SK-N-SH treated with all-trans-retinoic acid at 6 μM for 48 hours (cell line): Measurements from ENCODE around the gene PRDM8.

ENCODE experiments used
- ATAC-seq: fragments of 200-7000 bp; cut with Tn5 transposase; 3 replicates; pipeline ENCODE4 v1.9.1; 2020; ENCODE audit warnings: mild to moderate bottlenecking, moderate library complexity
- ARNTL ChIP-seq: fragments of 450-650 bp; formaldehyde crosslinking; IDR thresholded peaks from 2 replicates; pipeline ENCODE4 v1.5.0; 2020; ENCODE audit warnings: low read depth, mild to moderate bottlenecking, moderate library complexity, borderline replicate concordance
- BACH2 ChIP-seq: fragments of 250-450 bp; sonication (Bioruptor Pico); IDR thresholded peaks from 2 replicates; pipeline ENCODE4 v1.9.0; 2021; ENCODE audit warnings: mild to moderate bottlenecking, borderline replicate concordance
- CREB5 ChIP-seq: fragments of 250-450 bp; sonication (Bioruptor Pico); IDR thresholded peaks from 2 replicates; pipeline ENCODE4 v1.5.1; 2020; ENCODE audit warnings: low read depth, mild to moderate bottlenecking, moderate library complexity
- CSDC2 ChIP-seq: fragments of 250-450 bp; sonication (Bioruptor Pico); IDR thresholded peaks from 2 replicates; pipeline ENCODE4 v1.5.0; 2020; ENCODE audit warnings: mild to moderate bottlenecking, moderate library complexity
- CSRNP3 ChIP-seq: fragments of 250-450 bp; sonication (Bioruptor Pico); IDR thresholded peaks from 2 replicates; pipeline ENCODE4 v1.5.1; 2021; ENCODE audit warnings: mild to moderate bottlenecking, moderate library complexity
- GLIS3 ChIP-seq: fragments of 250-450 bp; sonication (Bioruptor Pico); IDR thresholded peaks from 2 replicates; pipeline ENCODE4 v1.5.0; 2020; ENCODE audit warnings: mild to moderate bottlenecking, moderate library complexity
- ISL1 ChIP-seq: fragments of 250-450 bp; sonication (Bioruptor Pico); IDR thresholded peaks from 2 replicates; pipeline ENCODE4 v2.1.2; 2022; ENCODE audit warnings: mild to moderate bottlenecking, moderate library complexity
- OSR1 ChIP-seq: fragments of 250-450 bp; sonication (Bioruptor Pico); IDR thresholded peaks from 2 replicates; pipeline ENCODE4 v1.8.0; 2022; ENCODE audit warnings: moderate library complexity, mild to moderate bottlenecking, inconsistent platforms
- PATZ1 ChIP-seq: fragments of 250-450 bp; sonication (Bioruptor Pico); IDR thresholded peaks from 2 replicates; pipeline ENCODE4 v1.8.0; 2020; ENCODE audit warnings: mild to moderate bottlenecking, moderate library complexity, borderline replicate concordance
- PPARA ChIP-seq: fragments of 250-450 bp; sonication (Bioruptor Pico); IDR thresholded peaks from 2 replicates; pipeline ENCODE4 v1.5.0; 2020; ENCODE audit warnings: mild to moderate bottlenecking, borderline replicate concordance
- SNAI2 ChIP-seq: fragments of 250-450 bp; sonication (Bioruptor Pico); IDR thresholded peaks from 2 replicates; pipeline ENCODE4 v1.5.0; 2020; ENCODE audit warnings: mild to moderate bottlenecking, moderate library complexity
- TCF4 ChIP-seq: fragments of 250-450 bp; sonication (Bioruptor Pico); IDR thresholded peaks from 2 replicates; pipeline ENCODE4 v1.8.0; 2021; ENCODE audit warnings: mild to moderate bottlenecking, moderate library complexity, borderline replicate concordance
- TOX ChIP-seq: fragments of 250-450 bp; sonication (Bioruptor Pico); IDR thresholded peaks from 2 replicates; pipeline ENCODE4 v1.8.0; 2021; ENCODE audit warnings: mild to moderate bottlenecking, moderate library complexity, borderline replicate concordance
- ZFP3 ChIP-seq: fragments of 250-450 bp; sonication (Bioruptor Pico); IDR thresholded peaks from 2 replicates; pipeline ENCODE4 v1.5.0; 2020; ENCODE audit warnings: mild to moderate bottlenecking, moderate library complexity
- ZFP30 ChIP-seq: fragments of 450-650 bp; formaldehyde crosslinking; IDR thresholded peaks from 2 replicates; pipeline ENCODE4 v1.5.0; 2022; ENCODE audit warnings: mild to moderate bottlenecking, moderate library complexity
- ZNF565 ChIP-seq: fragments of 450-650 bp; formaldehyde crosslinking; conservative IDR thresholded peaks from 2 replicates; pipeline ENCODE4 v1.5.0; 2020; ENCODE audit warnings: low read depth, mild to moderate bottlenecking, moderate library complexity
- ZNF8 ChIP-seq: fragments of 450-650 bp; formaldehyde crosslinking; IDR thresholded peaks from 2 replicates; pipeline ENCODE4 v1.5.0; 2020; ENCODE audit warnings: mild to moderate bottlenecking, moderate library complexity
- TF ChIP-seq, protein P1 (sequence below): fragments of 250-450 bp; sonication (Bioruptor Pico); IDR thresholded peaks from 2 replicates; pipeline ENCODE4 v1.5.0; 2020; ENCODE audit warnings: mild to moderate bottlenecking, moderate library complexity
- TF ChIP-seq, protein P2 (sequence below): fragments of 250-450 bp; sonication (Bioruptor Pico); IDR thresholded peaks from 2 replicates; pipeline ENCODE4 v1.8.0; 2021; ENCODE audit warnings: low read depth, mild to moderate bottlenecking, moderate library complexity, borderline replicate concordance

PRDM8 gene

DNA sequence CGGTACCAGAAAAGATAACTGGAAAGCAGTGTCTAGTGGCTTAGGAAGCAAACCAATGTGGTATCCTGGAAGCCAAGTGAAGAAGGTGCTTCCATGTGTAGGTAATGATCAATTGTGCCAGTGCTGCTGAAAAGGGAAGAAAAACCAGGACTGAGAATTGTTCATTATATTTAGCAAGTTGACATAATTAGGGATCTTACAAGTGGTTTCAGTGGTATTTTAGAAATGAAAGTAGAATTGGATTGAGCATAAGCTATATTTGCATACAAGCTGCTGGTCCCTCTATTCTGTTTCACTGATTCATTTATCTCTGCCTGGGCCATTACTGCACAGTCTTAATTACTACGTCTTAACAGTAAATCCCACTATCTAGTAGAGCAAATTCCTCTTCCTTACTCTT, 32.3 kb downstream of the PRDM8 start (continued):
- TF ChIP-seq, protein P1, sequence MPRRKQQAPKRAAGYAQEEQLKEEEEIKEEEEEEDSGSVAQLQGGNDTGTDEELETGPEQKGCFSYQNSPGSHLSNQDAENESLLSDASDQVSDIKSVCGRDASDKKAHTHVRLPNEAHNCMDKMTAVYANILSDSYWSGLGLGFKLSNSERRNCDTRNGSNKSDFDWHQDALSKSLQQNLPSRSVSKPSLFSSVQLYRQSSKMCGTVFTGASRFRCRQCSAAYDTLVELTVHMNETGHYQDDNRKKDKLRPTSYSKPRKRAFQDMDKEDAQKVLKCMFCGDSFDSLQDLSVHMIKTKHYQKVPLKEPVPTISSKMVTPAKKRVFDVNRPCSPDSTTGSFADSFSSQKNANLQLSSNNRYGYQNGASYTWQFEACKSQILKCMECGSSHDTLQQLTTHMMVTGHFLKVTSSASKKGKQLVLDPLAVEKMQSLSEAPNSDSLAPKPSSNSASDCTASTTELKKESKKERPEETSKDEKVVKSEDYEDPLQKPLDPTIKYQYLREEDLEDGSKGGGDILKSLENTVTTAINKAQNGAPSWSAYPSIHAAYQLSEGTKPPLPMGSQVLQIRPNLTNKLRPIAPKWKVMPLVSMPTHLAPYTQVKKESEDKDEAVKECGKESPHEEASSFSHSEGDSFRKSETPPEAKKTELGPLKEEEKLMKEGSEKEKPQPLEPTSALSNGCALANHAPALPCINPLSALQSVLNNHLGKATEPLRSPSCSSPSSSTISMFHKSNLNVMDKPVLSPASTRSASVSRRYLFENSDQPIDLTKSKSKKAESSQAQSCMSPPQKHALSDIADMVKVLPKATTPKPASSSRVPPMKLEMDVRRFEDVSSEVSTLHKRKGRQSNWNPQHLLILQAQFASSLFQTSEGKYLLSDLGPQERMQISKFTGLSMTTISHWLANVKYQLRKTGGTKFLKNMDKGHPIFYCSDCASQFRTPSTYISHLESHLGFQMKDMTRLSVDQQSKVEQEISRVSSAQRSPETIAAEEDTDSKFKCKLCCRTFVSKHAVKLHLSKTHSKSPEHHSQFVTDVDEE (CRISPR knock-in tag), result no peak
- TF ChIP-seq GLIS3 (no peak), TOX (CRISPR knock-in tag) (no peak)

DNA sequence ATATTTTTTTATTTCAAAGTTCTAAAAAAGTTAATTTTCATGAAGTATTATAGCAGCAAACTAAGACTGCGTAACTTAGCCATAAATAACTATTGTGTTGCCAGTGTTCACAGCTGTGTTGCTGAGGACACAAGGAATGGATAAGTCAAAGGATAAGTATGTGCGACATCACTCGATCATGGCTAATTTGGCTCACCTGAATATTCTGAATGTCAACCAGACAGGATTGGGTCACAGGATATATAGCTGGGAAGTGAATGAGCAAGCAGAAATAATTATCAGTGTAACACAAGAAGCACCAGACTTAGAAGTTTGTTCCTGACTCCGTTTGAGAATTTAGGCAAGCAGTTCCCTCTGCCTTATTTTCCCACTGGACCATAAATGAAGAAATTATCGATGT, 33.9 kb downstream of the PRDM8 start:
- TF ChIP-seq ZFP30 (CRISPR knock-in tag) (no peak), ZNF8 (CRISPR knock-in tag) (no peak), CREB5 (CRISPR knock-in tag) (no peak), ZNF565 (CRISPR knock-in tag) (no peak), OSR1 (CRISPR knock-in tag) (no peak), ARNTL (no peak), GLIS3 (no peak), ZFP3 (no peak), TOX (CRISPR knock-in tag) (no peak), PATZ1 (no peak), BACH2 (CRISPR knock-in tag) (no peak), TCF4 (CRISPR knock-in tag) (no peak), CSDC2 (CRISPR knock-in tag) (no peak), ISL1 (no peak), SNAI2 (CRISPR knock-in tag) (no peak), PPARA (CRISPR knock-in tag) (no peak), CSRNP3 (CRISPR knock-in tag) (no peak)
- TF ChIP-seq, protein P1 (CRISPR knock-in tag), result no peak
- TF ChIP-seq, protein P2, sequence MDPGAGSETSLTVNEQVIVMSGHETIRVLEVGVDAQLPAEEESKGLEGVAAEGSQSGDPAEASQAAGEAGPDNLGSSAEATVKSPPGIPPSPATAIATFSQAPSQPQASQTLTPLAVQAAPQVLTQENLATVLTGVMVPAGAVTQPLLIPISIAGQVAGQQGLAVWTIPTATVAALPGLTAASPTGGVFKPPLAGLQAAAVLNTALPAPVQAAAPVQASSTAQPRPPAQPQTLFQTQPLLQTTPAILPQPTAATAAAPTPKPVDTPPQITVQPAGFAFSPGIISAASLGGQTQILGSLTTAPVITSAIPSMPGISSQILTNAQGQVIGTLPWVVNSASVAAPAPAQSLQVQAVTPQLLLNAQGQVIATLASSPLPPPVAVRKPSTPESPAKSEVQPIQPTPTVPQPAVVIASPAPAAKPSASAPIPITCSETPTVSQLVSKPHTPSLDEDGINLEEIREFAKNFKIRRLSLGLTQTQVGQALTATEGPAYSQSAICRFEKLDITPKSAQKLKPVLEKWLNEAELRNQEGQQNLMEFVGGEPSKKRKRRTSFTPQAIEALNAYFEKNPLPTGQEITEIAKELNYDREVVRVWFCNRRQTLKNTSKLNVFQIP, result no peak
- peak; percentile 43 for ATAC-seq
